B cell (primary cell): ENCODE measurements around the gene HES1. TPM values are rescaled to one million over a fixed set of nuclear protein-coding genes. Genes with fewer than 3 reads are reported as not detected.

ENCODE experiments used
- ATAC-seq: fragments of 200-7000 bp; cut with Tn5 transposase; one replicate; pipeline ENCODE4 v1.10.0; 2021; ENCODE audit warnings: low read depth, mild to moderate bottlenecking, moderate number of reproducible peaks, moderate library complexity
- CTCF ChIA-PET: fragments of 350-600 bp; sonication (Branson Sonifier 250); formaldehyde crosslinking; loops from one replicate; lab custom pipeline; 2021; ENCODE audit warnings: antibody characterized with exemption, inconsistent platforms; lab: Charles Lee
- POLR2A ChIA-PET: fragments of 350-600 bp; sonication (Branson Sonifier 250); formaldehyde crosslinking; loops from one replicate; lab custom pipeline; 2021; ENCODE audit warnings: antibody characterized with exemption; lab: Charles Lee
- DNase-seq: peaks from one replicate; pipeline ENCODE4 v3.0.0; 2013
- H2AFZ ChIP-seq: 2 replicates; pipeline ENCODE4 v1.6.1; 2012; ENCODE audit warnings: mild to moderate bottlenecking, low read depth, low read length; ENCODE audit not compliant: insufficient read depth, poor library complexity, severe bottlenecking
- H3K27ac ChIP-seq, 2 donors: 1 replicate in 1 of 2; 2 replicates in 1 of 2; pipeline ENCODE4 v1.5.1; 2012 to 2013; ENCODE audit warnings: low read length in 2 of 2, mild to moderate bottlenecking in 2 of 2, moderate library complexity in 1 of 2
- H3K27me3 ChIP-seq, 4 experiments: fragments of 200-600 bp in 1 of 4; sonication (generic) in 1 of 4; replicated peaks in 1 of 4; 1 replicate in 2 of 4; 2 replicates in 2 of 4; pipeline versions ENCODE4 v1.6.1 to v1.7.0; 2013 to 2016; ENCODE audit warnings: low read length in 3 of 4, mild to moderate bottlenecking in 2 of 4, mixed read lengths in 1 of 4, moderate library complexity in 1 of 4; ENCODE audit not compliant: insufficient read depth in 4 of 4, control insufficient read depth in 3 of 4; ENCODE audit errors: control extremely low read depth in 1 of 4
- H3K36me3 ChIP-seq, 2 experiments: replicated peaks in 1 of 2; 1 replicate in 1 of 2; 2 replicates in 1 of 2; pipeline versions ENCODE4 v1.6.1 to v1.7.1; 2013; ENCODE audit warnings: low read length in 1 of 2; ENCODE audit not compliant: insufficient read depth in 2 of 2, control insufficient read depth in 1 of 2; ENCODE audit errors: control extremely low read depth in 1 of 2, extremely low read depth in 1 of 2
- H3K4me1 ChIP-seq, 2 donors: fragments of 200-600 bp in 1 of 2; sonication (generic) in 1 of 2; 1 replicate in 1 of 2; 2 replicates in 1 of 2; pipeline versions ENCODE4 v1.5.1 to v1.6.1; 2013 to 2017; ENCODE audit warnings: low read length in 2 of 2; ENCODE audit not compliant: control insufficient read depth in 2 of 2, insufficient read depth in 2 of 2
- H3K4me2 ChIP-seq: replicated peaks from 2 replicates; pipeline ENCODE3; 2012; ENCODE audit warnings: mild to moderate bottlenecking, low read depth, low read length; ENCODE audit not compliant: poor library complexity, severe bottlenecking
- H3K4me3 ChIP-seq, 5 experiments: fragments of 200-600 bp in 1 of 5; sonication (generic) in 1 of 5; 1 replicate in 3 of 5; 2 replicates in 2 of 5; pipeline versions ENCODE4 v1.5.1 to v1.7.0; 2011 to 2016; ENCODE audit warnings: low read length in 4 of 5, mild to moderate bottlenecking in 4 of 5, low read depth in 2 of 5, control low read depth in 1 of 5, moderate library complexity in 1 of 5; ENCODE audit not compliant: insufficient read depth in 1 of 5; ENCODE audit errors: control extremely low read depth in 1 of 5, extremely low read depth in 1 of 5
- H3K79me2 ChIP-seq: fragments of 200-600 bp; sonication (generic); one replicate; pipeline ENCODE4 v1.6.0; 2016; ENCODE audit warnings: low read length; ENCODE audit not compliant: control insufficient read depth, insufficient read depth
- H3K9ac ChIP-seq: fragments of 200-600 bp; sonication (generic); 2 replicates; pipeline ENCODE4 v1.6.1; 2017; ENCODE audit warnings: mild to moderate bottlenecking, low read length, moderate library complexity
- H3K9me3 ChIP-seq, 3 donors: one replicate each; pipeline versions ENCODE4 v1.6.1 to v1.7.1; 2013; ENCODE audit warnings: low read length in 2 of 3; ENCODE audit not compliant: control insufficient read depth in 2 of 3, insufficient read depth in 1 of 3; ENCODE audit errors: control extremely low read depth in 1 of 3
- H4K20me1 ChIP-seq: 2 replicates; pipeline ENCODE4 v1.6.0; 2012; ENCODE audit warnings: mild to moderate bottlenecking, low read length; ENCODE audit not compliant: insufficient read depth, control insufficient read depth, poor library complexity, severe bottlenecking
- H3K27ac Mint-ChIP-seq: one replicate; pipeline ENCODE4 v1.8.0; 2021; ENCODE audit warnings: mixed read lengths
- H3K27me3 Mint-ChIP-seq: one replicate; pipeline ENCODE4 v1.8.0; 2021; ENCODE audit warnings: mixed read lengths
- H3K4me1 Mint-ChIP-seq: one replicate; pipeline ENCODE4 v1.8.0; 2021; ENCODE audit warnings: mixed read lengths
- H3K4me3 Mint-ChIP-seq: one replicate; pipeline ENCODE4 v1.8.0; 2021; ENCODE audit warnings: mixed read lengths
- H3K9me3 Mint-ChIP-seq: one replicate; pipeline ENCODE4 v1.8.0; 2022; ENCODE audit warnings: mixed read lengths; ENCODE audit not compliant: insufficient read depth
- CTCF ChIP-seq: fragments of 200-600 bp; IDR thresholded peaks from one replicate; pipeline ENCODE4 v1.8.0; 2022; ENCODE audit warnings: antibody characterized with exemption, mild to moderate bottlenecking
- EZH2 ChIP-seq: IDR thresholded peaks from 2 replicates; pipeline ENCODE4 v1.6.1; 2012; ENCODE audit warnings: borderline replicate concordance, low read depth, mild to moderate bottlenecking, moderate library complexity, low read length; ENCODE audit not compliant: insufficient read depth, poor library complexity, severe bottlenecking
- WGBS: methylation state at CpG from one replicate; pipeline ENCODE4 v1.1.5; 2013; ENCODE audit warnings: missing lambda C conversion rate; ENCODE audit not compliant: insufficient coverage; 5-methylcytosine and 5-hydroxymethylcytosine counted together
- intact Hi-C: fragments of 100-400 bp; cut with micrococcal nuclease; formaldehyde crosslinking; loops from one replicate; pipeline ENCODE4 v1.10.0; 2022
- polyA plus RNA-seq: library from polyadenylated mRNA; depleted of rRNA; stranded (reverse); fragments of >200 nt; gene quantifications from 2 replicates; pipeline ENCODE4 v1.2.3, GENCODE V29; 2012
- total RNA-seq, 2 donors: library from RNA; stranded (reverse); fragments of 120-200 nt in 1 of 2; gene quantifications; 1 replicate in 1 of 2; 2 replicates in 1 of 2; pipeline versions ENCODE4 v1.2.3 to v1.2.4, GENCODE V29; 2013 to 2022

Gene HES1
- total and polyA plus RNA-seq, 2 donors (not counting 1 experiment from before 2014, with no cell fraction given), result 2.4 to 60.3 TPM

GRCh38 chr3:194120789-194121770, 14.9 kb upstream of the HES1 start:
- Mint-ChIP-seq H3K27me3 (no peaks in the 10 kb centered on the region), H3K4me1 (peaks cover 36% of the 10 kb centered on the region), H3K4me3 (peak overlapping the region; percentile 52), H3K27ac (peak overlapping the region; percentile 20), H3K9me3 (no peaks in the 10 kb centered on the region)
- no peak for TF ChIP-seq EZH2
- TF ChIP-seq CTCF, result no peak
- DNase-seq (no peak), ATAC-seq (peak; percentile 21)
- Histone ChIP-seq H3K79me2 (no peaks in the 10 kb centered on the region), H2AFZ (no peak overlapping the region), H3K9ac (no peak overlapping the region), H4K20me1 (no peaks in the 10 kb centered on the region), H3K27me3 (peaks cover 0 to 4% (median 0%) of the 10 kb centered on the region in 4 experiments), H3K9me3 (no peaks in the 10 kb centered on the region), H3K4me3 (no peak overlapping the region), H3K4me1 (peaks cover 28 to 30% of the 10 kb centered on the region in 2 donors), H3K36me3 (no peaks in the 10 kb centered on the region), H3K4me2 (peak overlapping the region; percentile 45), H3K27ac (no peak overlapping the region)
- WGBS, result 84% methylated on average over 6 of the region's 13 CpGs
- intact Hi-C loops, result no loop called here
- ChIA-PET POLR2A (interaction anchor here (0.9 kb wide), 1 partner anchor 16 kb away, joined by 3 read pairs; no protein-coding TSS in a partner anchor), CTCF (no interaction called here)
